ENCODE measurements around the gene IRX5. TPM values are rescaled to one million over a fixed set of nuclear protein-coding genes. Genes with fewer than 3 reads are reported as not detected.

IRX5 gene
- total RNA-seq, 2 experiments from 2014 or later: 0.17 TPM; not detected in 1

DNA sequence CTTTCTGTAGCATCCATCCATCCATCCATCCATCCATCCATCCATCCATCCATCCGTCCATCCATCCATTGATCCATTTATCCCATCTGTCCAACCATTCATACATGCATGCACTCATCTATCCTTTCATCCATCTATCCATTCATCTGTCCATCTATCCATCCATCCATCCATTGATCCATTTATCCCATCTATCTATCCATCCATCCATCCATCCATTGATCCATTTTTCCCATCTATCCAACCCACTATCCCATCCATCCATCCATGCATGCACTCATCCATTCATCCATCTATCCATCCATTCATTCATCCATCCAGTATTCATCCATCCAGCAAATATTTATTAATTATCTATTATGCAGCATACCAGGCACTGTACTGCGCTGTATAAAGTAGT lies 34.8 kb downstream of the IRX5 start:
- no peak for DNase-seq
- Mint-ChIP-seq H3K9me3 (no peaks in the 10 kb centered on the region), H3K4me1 (ENCODE audit: low read depth) (no peaks in the 10 kb centered on the region), H3K27me3 (peaks cover 8% of the 10 kb centered on the region), H3K36me3 (no peaks in the 10 kb centered on the region), H3K27ac (no peak overlapping the region), H3K4me3 (no peak overlapping the region)
- intact Hi-C loops (cut with micrococcal nuclease): no loop called here
- ChIA-PET CTCF (interaction anchor here (1.1 kb wide), 1 partner anchor 7 kb away, joined by 5 read pairs; no protein-coding TSS in a partner anchor), POLR2A (no interaction called here)

DNA sequence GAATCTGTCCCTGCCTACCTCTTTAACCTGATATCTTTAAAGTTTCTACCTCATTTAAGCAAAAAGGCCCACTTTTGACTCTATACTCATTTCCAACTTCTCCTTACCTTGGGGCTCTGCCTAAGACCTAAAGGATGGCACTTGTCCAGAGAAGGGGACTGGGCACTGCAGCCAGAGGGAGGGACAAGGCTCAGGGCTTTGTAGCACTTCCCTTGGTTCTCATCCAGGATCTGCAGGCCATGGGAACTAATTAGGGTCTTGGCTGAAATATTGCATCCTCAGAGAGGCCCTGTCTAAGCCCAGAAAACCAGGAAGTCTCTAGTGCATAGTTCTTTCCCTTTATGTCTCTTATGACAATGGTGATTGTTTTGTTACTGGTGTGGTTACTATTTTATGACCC lies 37.3 kb downstream of the IRX5 start:
- peaks cover 9% of the 10 kb centered on the region for H3K27me3 Mint-ChIP-seq
- no peaks in the 10 kb centered on the region for H3K9me3 Mint-ChIP-seq
- no peaks in the 10 kb centered on the region for H3K4me1 Mint-ChIP-seq (ENCODE audit: low read depth)
- intact Hi-C loops (cut with micrococcal nuclease): no loop called here
- no peaks in the 10 kb centered on the region for H3K36me3 Mint-ChIP-seq
- CTCF ChIA-PET: no interaction called here
- POLR2A ChIA-PET: no interaction called here
- no peak for DNase-seq
- H3K4me3 Mint-ChIP-seq: no peak overlapping the region
- H3K27ac Mint-ChIP-seq: no peak overlapping the region

DNA sequence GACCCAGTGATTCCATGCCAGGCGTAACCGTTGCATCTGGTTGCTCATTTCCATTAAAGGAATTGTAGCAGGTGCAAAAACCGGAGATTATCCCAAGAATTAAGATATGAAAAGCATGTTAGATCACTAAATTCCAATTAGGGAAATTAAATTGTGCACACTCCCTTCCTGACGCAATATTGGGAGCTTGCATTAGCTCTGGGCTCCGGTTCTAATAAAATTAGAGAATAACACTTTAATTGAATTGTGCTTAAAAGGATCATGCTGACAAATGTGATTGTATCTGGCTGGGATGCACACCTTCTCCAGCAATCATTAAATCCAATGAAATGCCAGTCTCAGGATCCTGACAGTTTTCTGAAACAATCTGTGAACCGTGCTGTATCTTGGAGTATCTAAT lies 38.1 kb downstream of the IRX5 start:
- H3K4me1 Mint-ChIP-seq (ENCODE audit: low read depth): no peaks in the 10 kb centered on the region
- H3K4me3 Mint-ChIP-seq: no peak overlapping the region
- no peak for DNase-seq
- ChIA-PET CTCF (no interaction called here), POLR2A (no interaction called here)
- intact Hi-C loops (cut with micrococcal nuclease): no loop called here
- no peak overlapping the region for H3K27ac Mint-ChIP-seq
- H3K27me3 Mint-ChIP-seq: peaks cover 9% of the 10 kb centered on the region
- H3K36me3 Mint-ChIP-seq: no peaks in the 10 kb centered on the region
- H3K9me3 Mint-ChIP-seq: no peaks in the 10 kb centered on the region

DNA sequence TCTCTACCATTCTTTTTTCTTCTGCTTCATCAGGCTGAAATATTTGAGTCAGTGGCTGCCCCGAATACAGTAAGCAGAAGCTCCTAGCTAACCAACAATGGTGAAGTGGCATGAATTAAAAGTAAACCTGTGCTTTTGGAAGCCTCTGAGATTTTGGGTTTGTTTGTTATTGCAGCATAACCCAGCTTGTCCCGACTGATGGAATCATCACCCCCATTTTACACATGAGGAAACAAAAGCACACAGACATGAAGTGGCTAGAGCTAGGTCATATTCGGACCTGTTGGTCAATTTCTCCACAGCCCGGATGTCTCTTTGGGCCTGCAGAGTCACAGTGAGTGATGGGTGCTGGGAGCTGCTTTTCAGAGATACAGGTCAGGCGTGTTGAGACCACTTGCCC lies 39.4 kb downstream of the IRX5 start:
- no peak overlapping the region for H3K4me3 Mint-ChIP-seq
- H3K9me3 Mint-ChIP-seq: no peaks in the 10 kb centered on the region
- H3K27ac Mint-ChIP-seq: no peak overlapping the region
- intact Hi-C loops (cut with micrococcal nuclease): no loop called here
- POLR2A ChIA-PET: no interaction called here
- H3K4me1 Mint-ChIP-seq (ENCODE audit: low read depth): no peaks in the 10 kb centered on the region
- CTCF ChIA-PET: no interaction called here
- no peak for DNase-seq
- H3K36me3 Mint-ChIP-seq: no peaks in the 10 kb centered on the region
- H3K27me3 Mint-ChIP-seq: peaks cover 8% of the 10 kb centered on the region

DNA sequence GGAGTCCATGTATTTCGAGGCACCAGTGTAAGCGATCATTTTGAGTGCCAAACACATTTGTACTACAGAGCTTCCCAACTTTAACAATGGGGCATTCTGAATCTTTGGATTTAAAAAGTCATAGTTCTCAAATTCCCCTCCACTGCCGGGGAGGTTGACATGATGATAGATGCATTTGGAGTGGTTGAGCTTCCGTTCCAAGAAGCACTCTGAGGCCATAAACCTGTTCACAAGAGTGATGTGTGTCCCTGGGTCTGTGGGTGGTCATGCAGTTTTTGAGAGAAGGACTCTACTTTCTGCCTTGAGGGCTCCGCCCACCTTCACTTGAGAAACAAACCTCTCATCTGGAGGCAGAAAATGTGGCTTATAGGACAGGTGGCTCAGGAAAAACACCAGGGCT lies 43.7 kb downstream of the IRX5 start:
- CTCF ChIA-PET: no interaction called here
- Mint-ChIP-seq H3K4me1 (ENCODE audit: low read depth) (no peaks in the 10 kb centered on the region), H3K4me3 (no peak overlapping the region), H3K27me3 (peaks cover 5% of the 10 kb centered on the region), H3K9me3 (no peaks in the 10 kb centered on the region), H3K27ac (no peak overlapping the region), H3K36me3 (no peaks in the 10 kb centered on the region)
- POLR2A ChIA-PET: no interaction called here
- intact Hi-C loops (cut with micrococcal nuclease): no loop called here
- DNase-seq: no peak

DNA sequence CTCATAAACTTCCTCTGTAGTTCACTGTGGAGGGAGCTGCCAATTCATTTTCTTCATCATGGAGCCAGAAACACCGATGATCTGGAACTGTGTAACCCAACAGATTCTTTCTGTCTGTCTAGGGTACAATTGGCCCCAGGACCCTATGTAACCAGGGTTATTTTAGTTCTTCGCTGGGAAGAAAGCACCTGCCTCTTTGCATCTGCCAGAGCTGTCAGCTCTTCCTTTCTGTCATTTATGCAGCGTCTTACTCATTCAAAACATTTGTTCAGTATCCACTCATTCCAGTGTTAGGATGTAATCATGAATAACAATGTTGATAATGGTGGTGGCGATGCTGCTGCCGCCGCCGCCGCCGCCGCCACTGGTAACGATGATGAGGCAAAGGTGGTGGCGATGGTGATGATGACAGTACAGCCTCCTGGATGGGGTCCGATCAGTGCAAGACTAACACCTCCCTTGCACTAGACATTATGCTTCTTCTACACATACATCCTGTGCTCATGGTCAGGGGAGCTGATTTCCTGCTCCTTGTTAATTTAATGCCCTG lies 46.1 kb downstream of the IRX5 start:
- POLR2A ChIA-PET: no interaction called here
- Mint-ChIP-seq H3K36me3 (no peaks in the 10 kb centered on the region), H3K4me1 (ENCODE audit: low read depth) (no peaks in the 10 kb centered on the region), H3K4me3 (no peak overlapping the region), H3K9me3 (no peaks in the 10 kb centered on the region), H3K27ac (no peak overlapping the region), H3K27me3 (peaks cover 4% of the 10 kb centered on the region)
- no peak for DNase-seq
- CTCF ChIA-PET: no interaction called here
- intact Hi-C loops (cut with micrococcal nuclease): no loop called here

DNA sequence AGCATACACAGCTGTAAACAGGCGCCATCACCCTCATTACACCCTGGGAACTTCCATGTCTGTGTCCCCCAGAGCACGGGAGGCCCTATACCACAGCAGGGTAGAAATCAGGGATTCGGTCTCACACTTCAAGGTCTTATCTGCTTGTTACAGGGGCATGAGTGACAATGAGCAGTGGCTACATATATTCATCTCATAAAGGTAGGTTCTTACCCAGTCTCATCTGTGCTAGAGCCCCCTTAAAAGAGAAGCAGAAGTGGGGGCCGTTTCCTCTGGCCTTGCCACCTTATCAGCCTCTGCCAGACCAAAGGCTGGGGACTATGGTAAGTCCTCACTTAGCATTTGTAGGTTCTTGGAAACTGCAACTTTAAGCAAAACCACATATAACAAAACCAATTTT lies 46.5 kb downstream of the IRX5 start:
- Mint-ChIP-seq H3K4me3 (no peak overlapping the region), H3K4me1 (ENCODE audit: low read depth) (no peaks in the 10 kb centered on the region), H3K36me3 (no peaks in the 10 kb centered on the region), H3K9me3 (no peaks in the 10 kb centered on the region), H3K27me3 (peaks cover 4% of the 10 kb centered on the region), H3K27ac (no peak overlapping the region)
- ChIA-PET POLR2A (no interaction called here), CTCF (no interaction called here)
- no peak for DNase-seq
- intact Hi-C loops (cut with micrococcal nuclease): no loop called here

DNA sequence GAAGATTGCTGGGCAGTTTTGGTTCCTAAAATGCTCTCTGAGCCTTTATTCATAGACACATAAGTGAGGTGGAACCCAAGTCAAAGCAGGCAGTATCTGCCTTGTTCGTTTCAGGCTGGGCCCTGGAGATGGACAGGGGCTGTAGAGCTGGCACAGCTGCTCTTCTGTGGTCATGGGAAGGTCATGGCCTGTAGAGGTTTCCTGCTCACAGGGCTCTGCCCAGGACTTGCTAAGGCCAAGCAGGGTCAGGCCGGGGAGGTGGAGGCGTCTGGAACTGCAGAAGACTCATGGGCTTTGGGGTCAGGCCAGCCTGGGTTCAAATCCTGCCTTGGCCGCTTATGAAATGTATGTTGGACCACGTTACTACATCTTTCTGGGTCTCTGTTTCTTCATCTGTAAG lies 50.2 kb downstream of the IRX5 start:
- no peak for DNase-seq
- Mint-ChIP-seq H3K27me3 (no peaks in the 10 kb centered on the region), H3K4me3 (no peak overlapping the region), H3K9me3 (no peaks in the 10 kb centered on the region), H3K36me3 (no peaks in the 10 kb centered on the region), H3K4me1 (ENCODE audit: low read depth) (no peaks in the 10 kb centered on the region), H3K27ac (no peak overlapping the region)
- ChIA-PET POLR2A (no interaction called here), CTCF (no interaction called here)
- intact Hi-C loops (cut with micrococcal nuclease): no loop called here
